NCI-H187 treated with DMSO at 0.1 percent for 48 hours (cell line): ENCODE data around the gene PITPNC1.
"Not testable (repeated sequence)": the region's sequence is repeated elsewhere in the genome, so short reads cannot be mapped to it uniquely, and the experiment has no call there.

Experiments used
- DNase-seq: peaks from one replicate; lab custom pipeline; 2025; lab: John Stamatoyannopoulos, UW

PITPNC1 gene

GRCh38 chr17:67376737-67377487, at the start of gene PITPNC1:
TSS of gene PITPNC1 (plus strand) at chr17:67377281.
- no peak for DNase-seq

GRCh38 chr17:67328026-67328425, 49.1 kb upstream of the PITPNC1 start:
- DNase-seq, result no peak

GRCh38 chr17:67331381-67332161, 45.5 kb upstream of the PITPNC1 start:
- DNase-seq, result not testable (repeated sequence)

- not testable (repeated sequence) for DNase-seq
These were observed 44.9 kb upstream of the PITPNC1 start for GRCh38 chr17:67332162-67332508.

- DNase-seq, result no peak
These were observed 41.7 kb upstream of the PITPNC1 start for GRCh38 chr17:67335245-67335835.

- DNase-seq, result no peak
These were observed 40.2 kb upstream of the PITPNC1 start for GRCh38 chr17:67336859-67337258.

GRCh38 chr17:67338353-67338752, 38.7 kb upstream of the PITPNC1 start:
- DNase-seq, result not testable (repeated sequence)

- DNase-seq, result no peak
These were observed 33.8 kb upstream of the PITPNC1 start for GRCh38 chr17:67343237-67343636.

- DNase-seq, result no peak
These were observed 29.3 kb upstream of the PITPNC1 start for GRCh38 chr17:67347826-67348225.

GRCh38 chr17:67349420-67349819, 27.7 kb upstream of the PITPNC1 start:
- no peak for DNase-seq

GRCh38 chr17:67353161-67353560, 23.9 kb upstream of the PITPNC1 start:
- no peak for DNase-seq

- DNase-seq, result no peak
These were observed 23.0 kb upstream of the PITPNC1 start for GRCh38 chr17:67353929-67354574.

- DNase-seq, result no peak
These were observed 18.5 kb upstream of the PITPNC1 start for GRCh38 chr17:67358612-67359011.

GRCh38 chr17:67359960-67360791, 16.9 kb upstream of the PITPNC1 start:
- no peak for DNase-seq

- DNase-seq, result no peak
These were observed 16.2 kb upstream of the PITPNC1 start for GRCh38 chr17:67360880-67361279.

GRCh38 chr17:67362173-67362572, 14.9 kb upstream of the PITPNC1 start:
- no peak for DNase-seq

- DNase-seq, result no peak
These were observed 12.0 kb upstream of the PITPNC1 start for GRCh38 chr17:67364847-67365737.

GRCh38 chr17:67365738-67366192, 11.3 kb upstream of the PITPNC1 start:
- no peak for DNase-seq

GRCh38 chr17:67366193-67367157, 10.6 kb upstream of the PITPNC1 start, which contains the start of gene PSMD12:
TSS of gene PSMD12 (minus strand) at chr17:67366577. CDS start at chr17:67366519, 58 bp downstream.
- DNase-seq, result peak; percentile 21
